Naive B cell (primary cell): Measurements from ENCODE around the gene NNMT. TPM values are rescaled to one million over a fixed set of nuclear protein-coding genes. Genes with fewer than 3 reads are reported as not detected.

ENCODE experiments used
- ATAC-seq, 2 donors: fragments of 150-1000 bp; cut with Tn5 transposase; 2 replicates each; pipeline ENCODE4 v1.10.0; 2021; ENCODE audit warnings: low read depth in 2 of 2, mild to moderate bottlenecking in 2 of 2, moderate library complexity in 2 of 2
- DNase-seq: peaks from one replicate; pipeline ENCODE4 v3.0.0; 2022
- H3K27ac Mint-ChIP-seq, 6 donors: one replicate each; pipeline ENCODE4 v1.8.0; 2020 to 2022; ENCODE audit warnings: mild to moderate bottlenecking in 6 of 6, mixed read lengths in 6 of 6, moderate library complexity in 5 of 6, inconsistent platforms in 2 of 6
- H3K27me3 Mint-ChIP-seq, 3 donors: one replicate each; pipeline ENCODE4 v1.8.0; 2021 to 2022; ENCODE audit warnings: mixed read lengths in 3 of 3, mild to moderate bottlenecking in 1 of 3
- H3K36me3 Mint-ChIP-seq, 2 donors: one replicate each; pipeline ENCODE4 v1.8.0; 2020 to 2022; ENCODE audit warnings: mixed read lengths in 2 of 2, inconsistent platforms in 1 of 2, mild to moderate bottlenecking in 1 of 2
- H3K4me1 Mint-ChIP-seq, 3 donors: one replicate each; pipeline ENCODE4 v1.8.0; 2020 to 2022; ENCODE audit warnings: mixed read lengths in 3 of 3, inconsistent platforms in 1 of 3, mild to moderate bottlenecking in 1 of 3, moderate library complexity in 1 of 3
- H3K4me3 Mint-ChIP-seq, 8 donors: one replicate each; pipeline ENCODE4 v1.8.0; 2020 to 2022; ENCODE audit warnings: mild to moderate bottlenecking in 8 of 8, mixed read lengths in 8 of 8, moderate library complexity in 8 of 8, inconsistent platforms in 2 of 8
- H3K9me3 Mint-ChIP-seq, 7 donors: one replicate each; pipeline ENCODE4 v1.8.0; 2020 to 2022; ENCODE audit warnings: mixed read lengths in 7 of 7, mild to moderate bottlenecking in 5 of 7, inconsistent platforms in 2 of 7, moderate library complexity in 1 of 7
- polyA plus RNA-seq, 6 donors: library from polyadenylated mRNA; unstranded; fragments of 300-500 nt; fragmentation: Illumina TruSeq; gene quantifications; one replicate each; pipeline ENCODE4 v1.2.3, GENCODE V29; 2021; ENCODE audit warnings: low read depth in 6 of 6

NNMT gene
- polyA plus RNA-seq, 6 donors from 2014 or later = 0.64 TPM; not detected in 5

- peaks cover 0 to 6% (median 5%) of the 10 kb centered on the region in 3 donors for H3K4me1 Mint-ChIP-seq
- H3K27me3 Mint-ChIP-seq = peaks cover 49 to 79% (median 57%) of the 10 kb centered on the region in 3 donors
- DNase-seq (no peak), ATAC-seq (no peak)
- H3K36me3 Mint-ChIP-seq = no peaks in the 10 kb centered on the region
- no peak overlapping the region for H3K4me3 Mint-ChIP-seq
- peaks cover 0 to 6% (median 2%) of the 10 kb centered on the region in 7 donors for H3K9me3 Mint-ChIP-seq
- H3K27ac Mint-ChIP-seq = no peak overlapping the region
Observed at GRCh38 chr11:114311946-114312345, 15.7 kb downstream of the NNMT start.

GRCh38 chr11:114314096-114314495 is 17.9 kb downstream of the NNMT start:
- ATAC-seq (no peak), DNase-seq (no peak)
- Mint-ChIP-seq H3K27me3 (peaks cover 36 to 58% (median 38%) of the 10 kb centered on the region in 3 donors), H3K27ac (no peak overlapping the region), H3K36me3 (no peaks in the 10 kb centered on the region), H3K4me3 (no peak overlapping the region), H3K4me1 (peaks cover 0 to 6% (median 5%) of the 10 kb centered on the region in 3 donors), H3K9me3 (peaks cover 0 to 5% (median 2%) of the 10 kb centered on the region in 7 donors)

GRCh38 chr11:114315749-114316368 is 19.7 kb downstream of the NNMT start:
- Mint-ChIP-seq H3K27ac (peak overlapping the region in 1 of 6 donors; percentile 13), H3K4me3 (no peak overlapping the region), H3K36me3 (no peaks in the 10 kb centered on the region), H3K27me3 (peaks cover 36 to 59% (median 38%) of the 10 kb centered on the region in 3 donors), H3K4me1 (peaks cover 0 to 6% (median 5%) of the 10 kb centered on the region in 3 donors), H3K9me3 (peaks cover 0 to 5% (median 0%) of the 10 kb centered on the region in 7 donors)
- no peak for ATAC-seq
- no peak for DNase-seq

- peaks cover 0 to 6% (median 5%) of the 10 kb centered on the region in 3 donors for H3K4me1 Mint-ChIP-seq
- H3K9me3 Mint-ChIP-seq = peaks cover 0 to 5% (median 0%) of the 10 kb centered on the region in 7 donors
Observed at GRCh38 chr11:114316980-114317786, 21.0 kb downstream of the NNMT start.

GRCh38 chr11:114317787-114318137 is 21.6 kb downstream of the NNMT start:
- no peak for ATAC-seq
- Mint-ChIP-seq H3K27ac (no peak overlapping the region), H3K36me3 (no peaks in the 10 kb centered on the region), H3K27me3 (peaks cover 39 to 59% (median 48%) of the 10 kb centered on the region in 3 donors), H3K4me1 (peaks cover 0 to 6% (median 5%) of the 10 kb centered on the region in 3 donors), H3K9me3 (peaks cover 0 to 5% (median 0%) of the 10 kb centered on the region in 7 donors), H3K4me3 (no peak overlapping the region)
- DNase-seq = no peak

More at GRCh38 chr11:114316980-114317786, 21.0 kb downstream of the NNMT start:
- Mint-ChIP-seq H3K36me3 (no peaks in the 10 kb centered on the region), H3K4me3 (no peak overlapping the region), H3K27me3 (peaks cover 39 to 64% (median 47%) of the 10 kb centered on the region in 3 donors), H3K27ac (no peak overlapping the region)
- DNase-seq (no peak), ATAC-seq (no peak)

- ATAC-seq (no peak), DNase-seq (no peak)
- H3K27ac Mint-ChIP-seq = no peak overlapping the region
- no peaks in the 10 kb centered on the region for H3K36me3 Mint-ChIP-seq
- H3K9me3 Mint-ChIP-seq = peaks cover 0 to 5% (median 0%) of the 10 kb centered on the region in 7 donors
- H3K27me3 Mint-ChIP-seq = peaks cover 39 to 54% (median 52%) of the 10 kb centered on the region in 3 donors
- H3K4me3 Mint-ChIP-seq = no peak overlapping the region
- peaks cover 0 to 6% (median 5%) of the 10 kb centered on the region in 3 donors for H3K4me1 Mint-ChIP-seq
Observed at GRCh38 chr11:114318361-114318760, 22.2 kb downstream of the NNMT start.

- peaks cover 0 to 12% (median 4%) of the 10 kb centered on the region in 7 donors for H3K9me3 Mint-ChIP-seq
- ATAC-seq (no peak), DNase-seq (no peak)
- no peak overlapping the region for H3K27ac Mint-ChIP-seq
- no peaks in the 10 kb centered on the region for H3K36me3 Mint-ChIP-seq
- H3K4me3 Mint-ChIP-seq = peak overlapping the region in 1 of 8 donors; percentile 23
- H3K27me3 Mint-ChIP-seq = peaks cover 39 to 57% (median 48%) of the 10 kb centered on the region in 3 donors
- peaks cover 0 to 6% (median 5%) of the 10 kb centered on the region in 3 donors for H3K4me1 Mint-ChIP-seq
Observed at GRCh38 chr11:114319716-114320328, 23.6 kb downstream of the NNMT start.

GRCh38 chr11:114321621-114322257 is 25.5 kb downstream of the NNMT start:
- H3K4me1 Mint-ChIP-seq = no peaks in the 10 kb centered on the region
- H3K4me3 Mint-ChIP-seq = no peak overlapping the region
- H3K36me3 Mint-ChIP-seq = no peaks in the 10 kb centered on the region
- peaks cover 23 to 49% (median 38%) of the 10 kb centered on the region in 3 donors for H3K27me3 Mint-ChIP-seq
- DNase-seq (no peak), ATAC-seq (no peak)
- H3K27ac Mint-ChIP-seq = peak overlapping the region in 1 of 6 donors; percentile 75
- peaks cover 0 to 9% (median 7%) of the 10 kb centered on the region in 7 donors for H3K9me3 Mint-ChIP-seq

GRCh38 chr11:114322934-114323333 is 26.7 kb downstream of the NNMT start:
- DNase-seq = no peak
- no peaks in the 10 kb centered on the region for H3K4me1 Mint-ChIP-seq
- H3K9me3 Mint-ChIP-seq = peaks cover 0 to 8% (median 7%) of the 10 kb centered on the region in 7 donors
- H3K27ac Mint-ChIP-seq = no peak overlapping the region
- H3K36me3 Mint-ChIP-seq = no peaks in the 10 kb centered on the region
- ATAC-seq = no peak
- H3K4me3 Mint-ChIP-seq = no peak overlapping the region
- H3K27me3 Mint-ChIP-seq = peaks cover 25 to 47% (median 42%) of the 10 kb centered on the region in 3 donors

GRCh38 chr11:114326151-114326550 is 30.0 kb downstream of the NNMT start:
- Mint-ChIP-seq H3K4me3 (no peak overlapping the region), H3K4me1 (no peaks in the 10 kb centered on the region), H3K36me3 (peaks cover 0 to 11% of the 10 kb centered on the region in 2 donors), H3K27me3 (peaks cover 27 to 40% (median 35%) of the 10 kb centered on the region in 3 donors), H3K9me3 (peaks cover 2 to 25% (median 18%) of the 10 kb centered on the region in 7 donors), H3K27ac (no peak overlapping the region)
- DNase-seq (no peak), ATAC-seq (no peak)

GRCh38 chr11:114326776-114327175 is 30.6 kb downstream of the NNMT start:
- ATAC-seq = no peak
- Mint-ChIP-seq H3K4me3 (no peak overlapping the region), H3K27ac (no peak overlapping the region), H3K36me3 (peaks cover 0 to 11% of the 10 kb centered on the region in 2 donors), H3K4me1 (no peaks in the 10 kb centered on the region), H3K27me3 (peaks cover 26 to 34% (median 29%) of the 10 kb centered on the region in 3 donors), H3K9me3 (peaks cover 2 to 28% (median 20%) of the 10 kb centered on the region in 7 donors)
- no peak for DNase-seq

GRCh38 chr11:114330373-114330772 is 34.2 kb downstream of the NNMT start:
- ATAC-seq (no peak), DNase-seq (no peak)
- H3K4me1 Mint-ChIP-seq = no peaks in the 10 kb centered on the region
- H3K4me3 Mint-ChIP-seq = no peak overlapping the region
- no peak overlapping the region for H3K27ac Mint-ChIP-seq
- H3K36me3 Mint-ChIP-seq = peaks cover 0 to 11% of the 10 kb centered on the region in 2 donors
- peaks cover 30 to 45% (median 35%) of the 10 kb centered on the region in 3 donors for H3K27me3 Mint-ChIP-seq
- H3K9me3 Mint-ChIP-seq = peaks cover 5 to 38% (median 17%) of the 10 kb centered on the region in 7 donors
